A673 (cell line): ENCODE results near the gene SPO11. TPM values are rescaled to one million over a fixed set of nuclear protein-coding genes. Genes with fewer than 3 reads are reported as not detected.

Experiments used
- BruUV-seq: library from RNA; stranded (reverse); fragments of 400-500 nt; replicated peaks from 2 replicates; lab custom pipeline; 2021; lab: Mats Ljungman, UMichigan
- CTCF ChIA-PET: fragments of 300-600 bp; sonication (Branson Sonifier 250); formaldehyde crosslinking; loops from one replicate; lab custom pipeline; 2022; ENCODE audit warnings: antibody characterized with exemption; lab: Charles Lee
- POLR2A ChIA-PET: fragments of 300-600 bp; sonication (Branson Sonifier 250); formaldehyde crosslinking; loops from one replicate; lab custom pipeline; 2022; ENCODE audit warnings: antibody characterized with exemption; ENCODE audit not compliant: low non-redundant PET; lab: Charles Lee
- DNase-seq: peaks from one replicate; pipeline ENCODE4 v3.0.0-alpha.2; 2015; ENCODE audit warnings: low spot score
- H3K27ac ChIP-seq: fragments of 200-600 bp; sonication (generic); 2 replicates; pipeline ENCODE4 v1.5.1; 2016; ENCODE audit warnings: mixed run types, low read depth, mild to moderate bottlenecking, mixed read lengths, antibody characterized with exemption, low read length; ENCODE audit not compliant: poor library complexity, severe bottlenecking
- H3K27me3 ChIP-seq: fragments of 200-600 bp; sonication (generic); replicated peaks from 2 replicates; pipeline ENCODE4 v1.6.1; 2017; ENCODE audit warnings: mixed run types, low read depth, mild to moderate bottlenecking, mixed read lengths, antibody characterized with exemption, low read length; ENCODE audit not compliant: insufficient read depth, poor library complexity
- H3K36me3 ChIP-seq: fragments of 200-600 bp; sonication (generic); 2 replicates; pipeline ENCODE4 v1.6.1; 2016; ENCODE audit warnings: mixed run types, mild to moderate bottlenecking, mixed read lengths, antibody characterized with exemption, low read length; ENCODE audit not compliant: insufficient read depth, poor library complexity, severe bottlenecking
- H3K4me1 ChIP-seq: fragments of 200-600 bp; sonication (generic); 2 replicates; pipeline ENCODE4 v1.6.1; 2017; ENCODE audit warnings: mixed run types, mild to moderate bottlenecking, mixed read lengths, antibody characterized with exemption, low read length; ENCODE audit not compliant: insufficient read depth, poor library complexity, severe bottlenecking
- H3K4me3 ChIP-seq: fragments of 200-600 bp; sonication (generic); 2 replicates; pipeline ENCODE4 v1.5.1; 2016; ENCODE audit warnings: low read depth, mixed run types, mild to moderate bottlenecking, mixed read lengths, low read length; ENCODE audit not compliant: poor library complexity, severe bottlenecking
- H3K9me3 ChIP-seq: fragments of 200-600 bp; sonication (generic); 2 replicates; pipeline ENCODE4 v1.6.1; 2016; ENCODE audit warnings: mixed run types, low read depth, mild to moderate bottlenecking, mixed read lengths, antibody characterized with exemption, low read length; ENCODE audit not compliant: poor library complexity, severe bottlenecking
- CTCF ChIP-seq: fragments of 300-800, 200-600 bp; sonication (generic); conservative IDR thresholded peaks from 2 replicates; pipeline ENCODE4 v1.5.1; 2017; ENCODE audit warnings: low read depth, mild to moderate bottlenecking, antibody characterized with exemption, low read length, moderate library complexity, mixed read lengths
- EZH2 ChIP-seq: fragments of 200-600 bp; sonication (generic); IDR thresholded peaks from 2 replicates; pipeline ENCODE4 v1.6.1; 2017; ENCODE audit warnings: borderline replicate concordance, low read depth, mild to moderate bottlenecking, mixed read lengths, antibody characterized with exemption, low read length; ENCODE audit not compliant: poor library complexity, severe bottlenecking
- intact Hi-C: fragments of 100-400 bp; cut with micrococcal nuclease; formaldehyde crosslinking; loops from one replicate; pipeline ENCODE4 v1.10.0; 2022; ENCODE audit not compliant: unreplicated experiment
- total RNA-seq: library from RNA; stranded (reverse); gene quantifications from 2 replicates; pipeline ENCODE4 v1.2.3, GENCODE V29; 2021

SPO11 gene
- total RNA-seq, 1 experiment from 2014 or later = not detected

- no peak for DNase-seq
- no TSS peak for BruUV-seq
- ChIA-PET POLR2A (no interaction called here), CTCF (no interaction called here)
- no peak for TF ChIP-seq CTCF
- TF ChIP-seq EZH2 = no peak
- Histone ChIP-seq H3K27ac (no peak overlapping the region), H3K36me3 (no peaks in the 10 kb centered on the region), H3K4me3 (no peak overlapping the region), H3K27me3 (no peaks in the 10 kb centered on the region), H3K9me3 (no peaks in the 10 kb centered on the region), H3K4me1 (peaks cover 3% of the 10 kb centered on the region)
- intact Hi-C loops = loop anchor here (5.0 kb wide), 2 partner anchors 207 to 827 kb away; no protein-coding TSS in a partner anchor
Measured at GRCh38 chr20:57384953-57385761, 55.6 kb downstream of the SPO11 start.

- TF ChIP-seq CTCF = no peak
- no peak for TF ChIP-seq EZH2
- Histone ChIP-seq H3K36me3 (no peaks in the 10 kb centered on the region), H3K27me3 (no peaks in the 10 kb centered on the region), H3K9me3 (no peaks in the 10 kb centered on the region), H3K27ac (no peak overlapping the region), H3K4me1 (peaks cover 7% of the 10 kb centered on the region), H3K4me3 (no peak overlapping the region)
- BruUV-seq = no TSS peak
- no peak for DNase-seq
- intact Hi-C loops = no loop called here
- POLR2A ChIA-PET = no interaction called here
- CTCF ChIA-PET = no interaction called here
Measured at GRCh38 chr20:57385940-57386339, 56.3 kb downstream of the SPO11 start.

GRCh38 chr20:57386762-57387161 lies 57.2 kb downstream of the SPO11 start:
- Histone ChIP-seq H3K4me1 (peaks cover 8% of the 10 kb centered on the region), H3K36me3 (no peaks in the 10 kb centered on the region), H3K27ac (no peak overlapping the region), H3K27me3 (no peaks in the 10 kb centered on the region), H3K9me3 (no peaks in the 10 kb centered on the region), H3K4me3 (no peak overlapping the region)
- no peak for DNase-seq
- BruUV-seq = no TSS peak
- no peak for TF ChIP-seq EZH2
- intact Hi-C loops = no loop called here
- CTCF ChIA-PET = no interaction called here
- POLR2A ChIA-PET = no interaction called here
